ENCODE measurements around the gene RTL5. TPM values are rescaled to one million over a fixed set of nuclear protein-coding genes. Genes with fewer than 3 reads are reported as not detected.

The RTL5 gene
- total RNA-seq, 1 experiment from 2014 or later = not detected

DNA sequence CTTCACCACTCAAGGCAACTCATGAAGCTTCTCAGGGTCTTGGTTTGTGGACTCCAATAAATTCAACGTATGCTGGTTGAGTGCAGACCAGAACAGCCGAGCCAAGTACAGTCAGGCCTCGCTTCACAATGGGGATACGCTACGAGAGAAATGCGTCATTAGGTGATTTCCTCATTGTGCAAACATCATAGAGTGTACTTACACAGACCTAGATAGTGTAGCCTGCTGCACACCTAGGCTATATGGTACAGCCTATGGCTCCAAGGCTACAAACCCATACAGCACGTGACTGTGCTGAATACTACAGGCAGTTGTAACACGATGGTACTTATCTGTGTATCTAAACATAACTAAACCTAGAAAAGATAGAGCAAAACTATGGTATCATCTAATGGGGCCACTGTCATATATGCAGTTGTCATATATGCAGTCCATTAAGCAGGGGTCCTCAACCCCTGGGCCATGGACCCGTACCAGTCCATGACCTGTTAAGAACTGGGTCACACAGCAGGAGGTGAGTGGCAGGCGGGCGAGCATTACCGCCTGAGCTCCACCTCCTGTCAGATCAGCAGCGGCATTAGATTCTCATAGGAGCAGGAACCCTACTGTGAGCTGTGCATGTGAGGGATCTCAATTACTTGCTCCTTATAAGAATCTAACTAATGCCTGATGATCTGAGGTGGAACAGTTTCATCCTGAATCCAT, 31.5 kb downstream of the RTL5 start:
- intact Hi-C loops (cut with micrococcal nuclease) = no loop called here
- no peaks in the 10 kb centered on the region for H3K4me1 Mint-ChIP-seq (ENCODE audit: insufficient read depth, unreplicated experiment)
- peaks cover 96% of the 10 kb centered on the region for H3K27me3 Mint-ChIP-seq (ENCODE audit: insufficient read depth, unreplicated experiment)
- no peak overlapping the region for H3K27ac Mint-ChIP-seq (ENCODE audit: low read depth, unreplicated experiment)
- H3K9me3 Mint-ChIP-seq (ENCODE audit: unreplicated experiment) = no peaks in the 10 kb centered on the region
- BruUV-seq (replicated peaks) = no TSS peak
- H3K36me3 Mint-ChIP-seq (ENCODE audit: insufficient read depth, unreplicated experiment) = no peaks in the 10 kb centered on the region
- TF ChIP-seq, protein P1, sequence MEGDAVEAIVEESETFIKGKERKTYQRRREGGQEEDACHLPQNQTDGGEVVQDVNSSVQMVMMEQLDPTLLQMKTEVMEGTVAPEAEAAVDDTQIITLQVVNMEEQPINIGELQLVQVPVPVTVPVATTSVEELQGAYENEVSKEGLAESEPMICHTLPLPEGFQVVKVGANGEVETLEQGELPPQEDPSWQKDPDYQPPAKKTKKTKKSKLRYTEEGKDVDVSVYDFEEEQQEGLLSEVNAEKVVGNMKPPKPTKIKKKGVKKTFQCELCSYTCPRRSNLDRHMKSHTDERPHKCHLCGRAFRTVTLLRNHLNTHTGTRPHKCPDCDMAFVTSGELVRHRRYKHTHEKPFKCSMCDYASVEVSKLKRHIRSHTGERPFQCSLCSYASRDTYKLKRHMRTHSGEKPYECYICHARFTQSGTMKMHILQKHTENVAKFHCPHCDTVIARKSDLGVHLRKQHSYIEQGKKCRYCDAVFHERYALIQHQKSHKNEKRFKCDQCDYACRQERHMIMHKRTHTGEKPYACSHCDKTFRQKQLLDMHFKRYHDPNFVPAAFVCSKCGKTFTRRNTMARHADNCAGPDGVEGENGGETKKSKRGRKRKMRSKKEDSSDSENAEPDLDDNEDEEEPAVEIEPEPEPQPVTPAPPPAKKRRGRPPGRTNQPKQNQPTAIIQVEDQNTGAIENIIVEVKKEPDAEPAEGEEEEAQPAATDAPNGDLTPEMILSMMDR (IDR thresholded peaks at IDR 0.05; ENCODE audit: unreplicated experiment) = no peak
- POLR2A ChIA-PET = no interaction called here
- H3K4me3 Mint-ChIP-seq (ENCODE audit: unreplicated experiment) = no peak overlapping the region
- CTCF ChIA-PET = interaction anchor here (0.9 kb wide), 1 partner anchor 82 kb away, joined by 4 read pairs; no protein-coding TSS in a partner anchor
- DNase-seq (ENCODE audit: unreplicated experiment) = no peak

DNA sequence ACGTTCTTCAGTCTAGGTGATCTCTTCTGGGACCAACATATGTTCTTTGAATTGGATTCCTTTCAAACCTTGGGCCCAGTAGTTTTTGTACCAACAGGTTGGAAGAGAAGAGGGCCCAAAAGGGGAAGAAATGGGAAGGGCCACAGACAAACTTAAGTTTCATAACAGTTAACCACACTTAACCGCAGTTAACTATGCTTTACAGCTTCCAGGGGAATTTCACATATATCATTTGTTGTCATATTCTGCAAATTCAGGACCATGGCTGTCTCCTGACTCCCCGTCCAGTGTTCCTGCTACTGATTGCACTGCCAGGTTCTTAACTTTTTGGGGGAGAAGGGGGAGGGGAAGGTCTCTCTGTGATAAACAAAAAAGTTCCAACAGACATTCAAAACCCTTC, 34.6 kb downstream of the RTL5 start:
- intact Hi-C loops (cut with micrococcal nuclease) = no loop called here
- ChIA-PET CTCF (interaction anchor here (1.6 to 1.7 kb wide), 2 partner anchors 30 to 99 kb away, joined by 5 to 8 read pairs; no protein-coding TSS in a partner anchor), POLR2A (no interaction called here)
- Mint-ChIP-seq H3K36me3 (ENCODE audit: insufficient read depth, unreplicated experiment) (no peaks in the 10 kb centered on the region), H3K27me3 (ENCODE audit: insufficient read depth, unreplicated experiment) (peaks cover 94% of the 10 kb centered on the region), H3K4me1 (ENCODE audit: insufficient read depth, unreplicated experiment) (no peaks in the 10 kb centered on the region), H3K27ac (ENCODE audit: low read depth, unreplicated experiment) (no peak overlapping the region), H3K9me3 (ENCODE audit: unreplicated experiment) (no peaks in the 10 kb centered on the region), H3K4me3 (ENCODE audit: unreplicated experiment) (no peak overlapping the region)
- no TSS peak for BruUV-seq (replicated peaks)
- TF ChIP-seq, protein P1 (IDR thresholded peaks at IDR 0.05; ENCODE audit: unreplicated experiment) = no peak
- DNase-seq (ENCODE audit: unreplicated experiment) = no peak

DNA sequence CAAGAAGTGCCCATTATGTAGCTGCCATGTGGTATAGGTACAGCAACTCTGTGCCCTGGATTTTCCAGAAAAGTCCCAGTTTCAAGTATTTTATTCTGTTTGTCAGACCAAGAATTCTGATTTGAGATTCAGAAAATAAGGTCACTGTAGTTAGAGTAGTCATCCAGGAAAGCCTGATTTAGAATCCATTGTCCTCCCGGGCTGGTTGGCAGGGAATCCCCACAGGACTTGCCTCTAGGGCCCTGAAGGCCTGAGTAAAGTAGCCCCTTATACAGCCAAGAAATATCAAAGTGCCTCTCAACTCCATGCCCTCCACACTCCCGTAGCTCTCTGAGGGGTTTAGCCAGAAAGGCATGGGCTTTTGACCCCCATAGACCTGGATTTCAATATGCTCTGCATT, 36.3 kb downstream of the RTL5 start:
- TF ChIP-seq, protein P1 (IDR thresholded peaks at IDR 0.05; ENCODE audit: unreplicated experiment) = no peak
- no peak overlapping the region for H3K27ac Mint-ChIP-seq (ENCODE audit: low read depth, unreplicated experiment)
- BruUV-seq (replicated peaks) = no TSS peak
- DNase-seq (ENCODE audit: unreplicated experiment) = no peak
- no peaks in the 10 kb centered on the region for H3K9me3 Mint-ChIP-seq (ENCODE audit: unreplicated experiment)
- ChIA-PET CTCF (interaction anchor here (1.7 kb wide), 1 partner anchor 97 kb away, joined by 5 read pairs; no protein-coding TSS in a partner anchor), POLR2A (no interaction called here)
- H3K4me3 Mint-ChIP-seq (ENCODE audit: unreplicated experiment) = no peak overlapping the region
- H3K27me3 Mint-ChIP-seq (ENCODE audit: insufficient read depth, unreplicated experiment) = peaks cover 94% of the 10 kb centered on the region
- H3K4me1 Mint-ChIP-seq (ENCODE audit: insufficient read depth, unreplicated experiment) = no peaks in the 10 kb centered on the region
- H3K36me3 Mint-ChIP-seq (ENCODE audit: insufficient read depth, unreplicated experiment) = no peaks in the 10 kb centered on the region
- intact Hi-C loops (cut with micrococcal nuclease) = no loop called here

DNA sequence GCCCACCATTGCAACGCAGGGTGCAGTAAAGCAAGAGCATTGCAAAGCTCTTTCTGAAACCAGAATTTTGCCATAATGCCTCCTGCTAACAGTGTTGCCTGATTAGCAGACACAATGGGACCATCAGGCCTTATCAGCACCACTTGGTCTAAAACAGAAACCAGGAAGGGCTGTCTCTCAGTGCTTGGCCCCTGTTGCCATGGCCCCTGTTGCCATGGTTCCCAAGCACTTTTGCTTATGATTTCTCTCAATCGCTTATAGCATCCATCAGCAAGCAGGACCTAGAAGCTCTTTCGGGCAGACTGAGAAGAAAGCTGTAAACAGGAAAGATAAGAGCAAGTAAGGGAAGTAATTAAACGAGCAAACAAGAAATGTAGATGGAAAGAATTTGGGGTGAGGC, 36.8 kb downstream of the RTL5 start:
- no TSS peak for BruUV-seq (replicated peaks)
- Mint-ChIP-seq H3K9me3 (ENCODE audit: unreplicated experiment) (no peaks in the 10 kb centered on the region), H3K4me1 (ENCODE audit: insufficient read depth, unreplicated experiment) (no peaks in the 10 kb centered on the region), H3K27ac (ENCODE audit: low read depth, unreplicated experiment) (no peak overlapping the region), H3K4me3 (ENCODE audit: unreplicated experiment) (no peak overlapping the region), H3K27me3 (ENCODE audit: insufficient read depth, unreplicated experiment) (peaks cover 94% of the 10 kb centered on the region), H3K36me3 (ENCODE audit: insufficient read depth, unreplicated experiment) (no peaks in the 10 kb centered on the region)
- TF ChIP-seq, protein P1 (IDR thresholded peaks at IDR 0.05; ENCODE audit: unreplicated experiment) = no peak
- intact Hi-C loops (cut with micrococcal nuclease) = no loop called here
- ChIA-PET CTCF (no interaction called here), POLR2A (no interaction called here)
- DNase-seq (ENCODE audit: unreplicated experiment) = no peak
